D721Med (cell line): Measurements from ENCODE around the gene LCE2C.
"Not testable (repeated sequence)": the region's sequence is repeated elsewhere in the genome, so short reads cannot be mapped to it uniquely, and the experiment has no call there.

Source experiments
- DNase-seq: peaks from one replicate; pipeline ENCODE4 v3.0.0; 2011; ENCODE audit warnings: low spot score; ENCODE audit not compliant: insufficient read length
- FAIRE-seq: peaks from 2 replicates; lab custom pipeline; 2011; peaks lifted over from hg19 to GRCh38; lab: Jason Lieb, UNC
- CTCF ChIP-seq: IDR thresholded peaks from 2 replicates; pipeline ENCODE4 v1.5.1; 2012; ENCODE audit warnings: mild to moderate bottlenecking, control low read depth; ENCODE audit not compliant: insufficient read depth; ENCODE audit errors: missing control alignments

The LCE2C gene

GRCh38 chr1:152681616-152682015 is 6.5 kb downstream of the LCE2C start:
- FAIRE-seq = no peak
- DNase-seq = no peak
- no peak for TF ChIP-seq CTCF

GRCh38 chr1:152683846-152684245 is 8.8 kb downstream of the LCE2C start:
- FAIRE-seq (no peak), DNase-seq (no peak)
- no peak for TF ChIP-seq CTCF

- FAIRE-seq, DNase-seq: not testable (repeated sequence)
Measured at GRCh38 chr1:152685823-152686222, 10.7 kb downstream of the LCE2C start, which contains the start of gene LCE2B. Gene LCE2B (plus strand): TSS chr1:152686123. CDS start chr1:152686844, 721 bp downstream.

- DNase-seq (no peak), FAIRE-seq (no peak)
- no peak for TF ChIP-seq CTCF
Measured at GRCh38 chr1:152697701-152698600, 22.9 kb downstream of the LCE2C start, which contains the start of gene LCE2A. Gene LCE2A (plus strand): TSS chr1:152698345. CDS start chr1:152698902, 557 bp downstream.

- DNase-seq (no peak), FAIRE-seq (no peak)
- no peak for TF ChIP-seq CTCF
Measured at GRCh38 chr1:152699746-152700145, 24.7 kb downstream of the LCE2C start.

GRCh38 chr1:152707860-152708259 is 32.8 kb downstream of the LCE2C start, which contains the start of gene LCE4A:
Gene LCE4A (plus strand): TSS chr1:152708160. CDS start chr1:152709076, 916 bp downstream.
- FAIRE-seq (no peak), DNase-seq (no peak)
- TF ChIP-seq CTCF = no peak

GRCh38 chr1:152718238-152718637 is 43.2 kb downstream of the LCE2C start:
- DNase-seq (no peak), FAIRE-seq (no peak)
- no peak for TF ChIP-seq CTCF
